Hepatocyte (in vitro differentiated cells): ENCODE measurements around the gene ALDOB. TPM values are rescaled to one million over a fixed set of nuclear protein-coding genes. Genes with fewer than 3 reads are reported as not detected.

Experiments
- DNase-seq: peaks from one replicate; pipeline ENCODE4 v3.0.0-alpha.2; 2016; ENCODE audit warnings: low spot score
- H2AFZ ChIP-seq: fragments of 200-600 bp; sonication (generic); 2 replicates; pipeline ENCODE4 v1.6.0; 2016; ENCODE audit warnings: antibody characterized with exemption, mild to moderate bottlenecking
- H3K27ac ChIP-seq: fragments of 200-600 bp; sonication (generic); 2 replicates; pipeline ENCODE4 v1.5.1; 2016; ENCODE audit warnings: mild to moderate bottlenecking
- H3K27me3 ChIP-seq: fragments of 200-600 bp; sonication (generic); 2 replicates; pipeline ENCODE4 v1.6.1; 2016
- H3K36me3 ChIP-seq: fragments of 200-600 bp; sonication (generic); replicated peaks from 2 replicates; pipeline ENCODE4 v1.5.1; 2016; ENCODE audit warnings: low read depth; ENCODE audit not compliant: insufficient read depth
- H3K4me1 ChIP-seq: fragments of 200-600 bp; sonication (generic); 2 replicates; pipeline ENCODE4 v1.5.1; 2016; ENCODE audit warnings: mild to moderate bottlenecking, moderate library complexity; ENCODE audit not compliant: insufficient read depth
- H3K4me2 ChIP-seq: fragments of 200-600 bp; sonication (generic); 2 replicates; pipeline ENCODE4 v1.6.0; 2016
- H3K4me3 ChIP-seq: fragments of 200-600 bp; sonication (generic); 2 replicates; pipeline ENCODE4 v1.5.1; 2016; ENCODE audit warnings: mild to moderate bottlenecking
- H3K79me2 ChIP-seq: fragments of 200-600 bp; sonication (generic); 2 replicates; pipeline ENCODE4 v1.6.0; 2017; ENCODE audit warnings: mild to moderate bottlenecking
- H3K9me2 ChIP-seq: fragments of 200-600 bp; sonication (generic); replicated peaks from 2 replicates; pipeline ENCODE4 v1.6.0; 2017; ENCODE audit warnings: mild to moderate bottlenecking; ENCODE audit not compliant: insufficient read depth
- H3K9me3 ChIP-seq: fragments of 200-600 bp; sonication (generic); 2 replicates; pipeline ENCODE4 v1.5.1; 2016; ENCODE audit warnings: low read depth, mild to moderate bottlenecking
- H4K20me1 ChIP-seq: fragments of 200-600 bp; sonication (generic); 2 replicates; pipeline ENCODE4 v1.6.0; 2016; ENCODE audit warnings: mild to moderate bottlenecking; ENCODE audit not compliant: insufficient read depth, poor library complexity, severe bottlenecking
- EZH2 ChIP-seq: fragments of 200-600 bp; sonication (generic); IDR thresholded peaks from 2 replicates; pipeline ENCODE4 v1.6.1; 2016; ENCODE audit warnings: antibody characterized with exemption, mild to moderate bottlenecking, borderline replicate concordance
- EZH2phosphoT487 ChIP-seq: fragments of 200-600 bp; sonication (generic); IDR thresholded peaks from one replicate; pipeline ENCODE4 v1.6.1; 2018; ENCODE audit warnings: antibody characterized with exemption, mild to moderate bottlenecking, low read depth, moderate library complexity; ENCODE audit not compliant: unreplicated experiment, severe bottlenecking
- WGBS: methylation state at CpG from one replicate; pipeline ENCODE4 v1.1.6; 2016; ENCODE audit warnings: low lambda C conversion rate; ENCODE audit errors: missing lambda C conversion rate; 5-methylcytosine and 5-hydroxymethylcytosine counted together
- polyA plus RNA-seq: library from polyadenylated mRNA; unstranded; fragments of >200 nt; fragmentation: Nextera tagmentation; extraction: Ambion mirVana; gene quantifications from 2 replicates; pipeline ENCODE4 v1.2.1, GENCODE V29; 2016
- total RNA-seq: library from RNA; depleted of rRNA; stranded (reverse); fragments of >200 nt; gene quantifications from 2 replicates; pipeline ENCODE4 v1.2.3, GENCODE V29; 2014
- TF ChIP-seq, protein P1 (sequence below): fragments of 200-600 bp; sonication (generic); IDR thresholded peaks from 2 replicates; pipeline ENCODE4 v1.5.1; 2016; ENCODE audit warnings: antibody characterized with exemption, mild to moderate bottlenecking; ENCODE audit not compliant: poor library complexity

Gene ALDOB
- total and polyA plus RNA-seq, 2 experiments from 2014 or later = 71.6 to 236 TPM

DNA sequence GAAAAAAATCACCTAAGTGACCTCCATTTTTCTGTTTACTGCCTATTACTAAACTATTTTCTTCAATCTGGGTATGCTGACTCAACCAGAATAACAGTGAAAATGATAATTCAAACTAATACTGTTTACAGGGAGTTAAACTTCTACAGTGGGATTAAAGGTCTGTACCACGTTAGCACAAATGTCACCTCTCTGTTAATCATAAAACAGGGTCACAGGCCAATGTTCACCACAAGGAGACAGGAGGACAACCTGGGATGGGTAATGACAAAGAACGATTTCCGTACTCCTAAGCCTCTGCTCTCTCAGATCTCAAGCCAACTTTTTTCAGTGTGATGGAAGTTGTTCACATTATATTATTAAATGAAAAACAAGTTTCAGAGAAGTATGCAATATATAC is 2.3 kb downstream of the ALDOB start:
- Histone ChIP-seq H3K27me3 (no peaks in the 10 kb centered on the region), H3K27ac (peak overlapping the region; percentile 65), H3K36me3 (no peaks in the 10 kb centered on the region), H3K4me2 (peak overlapping the region; percentile 14), H3K79me2 (no peaks in the 10 kb centered on the region), H3K9me2 (no peaks in the 10 kb centered on the region), H3K4me1 (no peaks in the 10 kb centered on the region), H3K4me3 (no peak overlapping the region), H2AFZ (no peak overlapping the region), H3K9me3 (no peaks in the 10 kb centered on the region), H4K20me1 (no peaks in the 10 kb centered on the region)
- no peak for DNase-seq
- TF ChIP-seq EZH2phosphoT487 (no peak), EZH2 (no peak)
- TF ChIP-seq, protein P1, sequence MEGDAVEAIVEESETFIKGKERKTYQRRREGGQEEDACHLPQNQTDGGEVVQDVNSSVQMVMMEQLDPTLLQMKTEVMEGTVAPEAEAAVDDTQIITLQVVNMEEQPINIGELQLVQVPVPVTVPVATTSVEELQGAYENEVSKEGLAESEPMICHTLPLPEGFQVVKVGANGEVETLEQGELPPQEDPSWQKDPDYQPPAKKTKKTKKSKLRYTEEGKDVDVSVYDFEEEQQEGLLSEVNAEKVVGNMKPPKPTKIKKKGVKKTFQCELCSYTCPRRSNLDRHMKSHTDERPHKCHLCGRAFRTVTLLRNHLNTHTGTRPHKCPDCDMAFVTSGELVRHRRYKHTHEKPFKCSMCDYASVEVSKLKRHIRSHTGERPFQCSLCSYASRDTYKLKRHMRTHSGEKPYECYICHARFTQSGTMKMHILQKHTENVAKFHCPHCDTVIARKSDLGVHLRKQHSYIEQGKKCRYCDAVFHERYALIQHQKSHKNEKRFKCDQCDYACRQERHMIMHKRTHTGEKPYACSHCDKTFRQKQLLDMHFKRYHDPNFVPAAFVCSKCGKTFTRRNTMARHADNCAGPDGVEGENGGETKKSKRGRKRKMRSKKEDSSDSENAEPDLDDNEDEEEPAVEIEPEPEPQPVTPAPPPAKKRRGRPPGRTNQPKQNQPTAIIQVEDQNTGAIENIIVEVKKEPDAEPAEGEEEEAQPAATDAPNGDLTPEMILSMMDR = no peak
- WGBS = 66% methylated on average over 3 of the region's 3 CpGs

- Histone ChIP-seq H3K9me2 (no peaks in the 10 kb centered on the region), H3K4me1 (no peaks in the 10 kb centered on the region), H3K9me3 (no peaks in the 10 kb centered on the region), H3K4me3 (no peak overlapping the region), H3K36me3 (no peaks in the 10 kb centered on the region), H3K27me3 (no peaks in the 10 kb centered on the region), H3K4me2 (peak overlapping the region; percentile 14), H2AFZ (no peak overlapping the region), H3K27ac (peak overlapping the region; percentile 65), H3K79me2 (no peaks in the 10 kb centered on the region), H4K20me1 (no peaks in the 10 kb centered on the region)
- 71% methylated on average over 1 of the region's 1 CpG for WGBS
- TF ChIP-seq EZH2phosphoT487 (no peak), EZH2 (no peak)
- TF ChIP-seq, protein P1 = no peak
- DNase-seq = no peak
Measured at GRCh38 chr9:101432740-101433139, 2.8 kb downstream of the ALDOB start.

- no peak overlapping the region for H3K4me3 ChIP-seq
- H2AFZ ChIP-seq = no peak overlapping the region
- no peaks in the 10 kb centered on the region for H3K9me3 ChIP-seq
- no peaks in the 10 kb centered on the region for H3K4me1 ChIP-seq
- DNase-seq = no peak
- H3K27me3 ChIP-seq = no peaks in the 10 kb centered on the region
- no peak overlapping the region for H3K4me2 ChIP-seq
- H3K9me2 ChIP-seq = no peaks in the 10 kb centered on the region
- no peaks in the 10 kb centered on the region for H3K36me3 ChIP-seq
- peak overlapping the region; percentile 65 for H3K27ac ChIP-seq
- no peaks in the 10 kb centered on the region for H3K79me2 ChIP-seq
- H4K20me1 ChIP-seq = no peaks in the 10 kb centered on the region
- TF ChIP-seq EZH2 = no peak
- no peak for TF ChIP-seq EZH2phosphoT487
- TF ChIP-seq, protein P1 = no peak
Measured at GRCh38 chr9:101432171-101432570, 3.4 kb downstream of the ALDOB start.

DNA sequence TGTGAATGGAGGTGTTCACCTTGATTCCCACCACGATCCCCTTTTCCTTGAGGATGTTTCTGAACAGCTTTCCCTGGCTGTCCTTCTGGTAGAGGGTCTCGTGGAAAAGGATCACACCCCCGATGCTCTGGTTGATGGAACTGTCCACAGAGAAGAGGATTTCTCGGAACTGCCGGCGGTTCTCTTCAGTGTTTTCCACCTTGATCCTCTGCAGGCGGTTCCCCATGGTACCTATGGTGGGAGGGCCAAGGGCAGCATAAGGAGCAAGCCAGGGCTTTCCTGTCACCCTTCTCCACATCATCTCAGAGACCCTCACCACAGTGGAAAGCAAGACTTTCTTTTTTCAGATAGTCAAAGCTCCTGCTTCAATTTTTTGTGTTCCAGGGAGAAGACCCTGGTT is 5.8 kb downstream of the ALDOB start:
- Histone ChIP-seq H3K4me2 (no peak overlapping the region), H3K9me3 (no peaks in the 10 kb centered on the region), H3K36me3 (no peaks in the 10 kb centered on the region), H3K4me1 (no peaks in the 10 kb centered on the region), H4K20me1 (no peaks in the 10 kb centered on the region), H3K79me2 (no peaks in the 10 kb centered on the region), H3K27ac (no peak overlapping the region), H2AFZ (no peak overlapping the region), H3K27me3 (no peaks in the 10 kb centered on the region), H3K4me3 (no peak overlapping the region), H3K9me2 (no peaks in the 10 kb centered on the region)
- 90% methylated on average over 7 of the region's 7 CpGs for WGBS
- no peak for DNase-seq
- no peak for TF ChIP-seq EZH2
- TF ChIP-seq, protein P1 = no peak
